ENCODE results near the gene KCTD10.

KCTD10 gene, protein sequence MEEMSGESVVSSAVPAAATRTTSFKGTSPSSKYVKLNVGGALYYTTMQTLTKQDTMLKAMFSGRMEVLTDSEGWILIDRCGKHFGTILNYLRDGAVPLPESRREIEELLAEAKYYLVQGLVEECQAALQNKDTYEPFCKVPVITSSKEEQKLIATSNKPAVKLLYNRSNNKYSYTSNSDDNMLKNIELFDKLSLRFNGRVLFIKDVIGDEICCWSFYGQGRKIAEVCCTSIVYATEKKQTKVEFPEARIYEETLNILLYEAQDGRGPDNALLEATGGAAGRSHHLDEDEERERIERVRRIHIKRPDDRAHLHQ

DNA sequence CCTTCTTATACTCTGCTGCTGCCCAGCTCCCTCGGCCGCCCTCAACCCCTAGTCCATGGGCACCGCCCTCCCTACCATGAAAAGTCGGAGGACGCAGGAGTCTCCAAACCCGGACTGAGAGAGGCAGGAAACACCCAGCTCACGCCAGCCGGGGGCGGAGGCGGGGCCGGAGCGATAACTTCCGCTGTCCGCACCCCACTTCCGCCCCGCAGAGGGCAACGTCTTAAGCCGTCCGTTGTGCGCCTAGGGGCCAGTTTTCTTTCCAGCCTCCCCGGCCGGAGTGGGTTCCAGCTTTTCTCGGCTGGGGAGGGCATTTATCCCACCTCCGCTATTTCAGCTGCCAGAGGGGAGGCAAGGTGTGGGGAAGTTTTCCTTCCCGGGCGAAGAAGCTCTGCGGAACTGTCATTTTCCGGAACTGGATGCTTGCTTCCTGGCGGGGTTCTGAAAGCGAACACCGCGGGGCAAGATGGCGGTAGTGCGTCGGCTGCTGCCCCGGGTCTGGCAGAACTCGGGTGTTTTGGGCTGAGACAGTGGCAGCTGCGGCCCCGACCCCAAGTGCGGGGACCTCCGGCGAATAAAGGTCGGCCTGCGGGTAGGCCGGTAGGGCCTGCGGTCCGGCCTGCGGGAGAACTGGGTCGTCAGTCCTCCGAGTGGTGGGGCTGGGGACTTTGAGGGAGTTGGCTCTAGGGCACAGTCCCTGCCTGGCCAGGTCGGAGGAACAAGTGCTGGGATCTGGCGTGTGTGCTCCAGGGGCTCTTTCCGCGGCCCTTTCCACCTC lies at the start of gene KCTD10, which contains the start of gene UBE3B:
Gene KCTD10, minus strand, starts transcription at position 116 of the 778 bp plus-strand sequence. Its CDS starts 38 bp downstream, at position 78.
Gene UBE3B, plus strand, starts transcription at position 450 of the 778 bp plus-strand sequence. CDS start 5,918 bp downstream, outside the sequence.
- Histone ChIP-seq H3K9me3 (ENCODE audit: insufficient read depth, low read length, severe bottlenecking) (no peaks in the 10 kb centered on the region), H3K27ac (ENCODE audit: low read length) (peak within 1 kb of the TSS; percentile 95), H4K20me1 (ENCODE audit: insufficient read depth, low read length) (peaks cover 12% of the 10 kb centered on the region; the same call in 1 of the 2 replicates), H3K79me2 (ENCODE audit: insufficient read depth, low read length) (peaks cover 80% of the 10 kb centered on the region), H3K4me3 (ENCODE audit: low read depth in 1 of 2, low read length in 2 of 2) (peak within 1 kb of the TSS; percentile 90 to 96), H2AFZ (ENCODE audit: low read depth, low read length) (peak within 1 kb of the TSS; percentile 97), H3K9ac (ENCODE audit: low read depth, low read length) (peak within 1 kb of the TSS; percentile 69), H3K4me2 (ENCODE audit: insufficient read depth, low read length) (peak within 1 kb of the TSS; percentile 99), H3K27me3 (ENCODE audit: insufficient read depth, low read length, poor library complexity) (no peaks in the 10 kb centered on the region), H3K36me3 (ENCODE audit: insufficient read depth, low read length) (peaks cover 8% of the 10 kb centered on the region), H3K4me1 (ENCODE audit: insufficient read depth, low read length) (peaks cover 44% of the 10 kb centered on the region)
- ATAC-seq (ENCODE audit: insufficient read depth, low read depth) (peak; percentile 95), DNase-seq (peak; percentile 85)
- no peak for TF ChIP-seq EZH2 (IDR thresholded peaks at IDR 0.05; ENCODE audit: borderline replicate concordance, low read depth, low read length, severe bottlenecking)
- TF ChIP-seq, protein P1, sequence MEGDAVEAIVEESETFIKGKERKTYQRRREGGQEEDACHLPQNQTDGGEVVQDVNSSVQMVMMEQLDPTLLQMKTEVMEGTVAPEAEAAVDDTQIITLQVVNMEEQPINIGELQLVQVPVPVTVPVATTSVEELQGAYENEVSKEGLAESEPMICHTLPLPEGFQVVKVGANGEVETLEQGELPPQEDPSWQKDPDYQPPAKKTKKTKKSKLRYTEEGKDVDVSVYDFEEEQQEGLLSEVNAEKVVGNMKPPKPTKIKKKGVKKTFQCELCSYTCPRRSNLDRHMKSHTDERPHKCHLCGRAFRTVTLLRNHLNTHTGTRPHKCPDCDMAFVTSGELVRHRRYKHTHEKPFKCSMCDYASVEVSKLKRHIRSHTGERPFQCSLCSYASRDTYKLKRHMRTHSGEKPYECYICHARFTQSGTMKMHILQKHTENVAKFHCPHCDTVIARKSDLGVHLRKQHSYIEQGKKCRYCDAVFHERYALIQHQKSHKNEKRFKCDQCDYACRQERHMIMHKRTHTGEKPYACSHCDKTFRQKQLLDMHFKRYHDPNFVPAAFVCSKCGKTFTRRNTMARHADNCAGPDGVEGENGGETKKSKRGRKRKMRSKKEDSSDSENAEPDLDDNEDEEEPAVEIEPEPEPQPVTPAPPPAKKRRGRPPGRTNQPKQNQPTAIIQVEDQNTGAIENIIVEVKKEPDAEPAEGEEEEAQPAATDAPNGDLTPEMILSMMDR (IDR thresholded peaks at IDR 0.05; ENCODE audit: borderline replicate concordance, extremely low read depth, low read length, poor library complexity, severe bottlenecking) = peak; percentile 1

DNA sequence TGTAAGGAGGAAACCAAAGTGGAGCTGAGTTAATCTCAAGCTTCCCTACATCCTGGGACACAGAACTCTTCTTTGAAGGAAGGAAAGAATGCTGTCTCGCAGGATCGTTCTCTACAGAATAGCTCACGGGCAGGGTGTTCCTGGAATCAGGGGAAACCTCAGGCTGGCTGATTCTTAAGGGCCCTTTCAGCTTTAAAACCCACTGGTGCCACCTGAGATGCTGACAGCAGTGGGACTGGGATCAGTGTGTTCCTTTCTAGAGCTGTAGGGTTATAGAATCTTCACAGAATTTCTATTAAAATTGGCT lies 48.1 kb upstream of the KCTD10 start:
- Histone ChIP-seq H3K36me3 (ENCODE audit: insufficient read depth, low read length) (peaks cover 72% of the 10 kb centered on the region), H3K9ac (ENCODE audit: low read depth, low read length) (no peak overlapping the region), H3K4me1 (ENCODE audit: insufficient read depth, low read length) (no peaks in the 10 kb centered on the region), H4K20me1 (ENCODE audit: insufficient read depth, low read length) (no peaks in the 10 kb centered on the region), H2AFZ (ENCODE audit: low read depth, low read length) (no peak overlapping the region), H3K27me3 (ENCODE audit: insufficient read depth, low read length, poor library complexity) (no peaks in the 10 kb centered on the region), H3K4me2 (ENCODE audit: insufficient read depth, low read length) (no peak overlapping the region), H3K79me2 (ENCODE audit: insufficient read depth, low read length) (no peaks in the 10 kb centered on the region), H3K4me3 (ENCODE audit: low read depth in 1 of 2, low read length in 2 of 2) (no peak overlapping the region), H3K9me3 (ENCODE audit: insufficient read depth, low read length, severe bottlenecking) (no peaks in the 10 kb centered on the region), H3K27ac (ENCODE audit: low read length) (no peak overlapping the region)
- TF ChIP-seq, protein P1 (IDR thresholded peaks at IDR 0.05; ENCODE audit: borderline replicate concordance, extremely low read depth, low read length, poor library complexity, severe bottlenecking) = no peak
- TF ChIP-seq EZH2 (IDR thresholded peaks at IDR 0.05; ENCODE audit: borderline replicate concordance, low read depth, low read length, severe bottlenecking) = no peak
- DNase-seq (no peak), ATAC-seq (ENCODE audit: insufficient read depth, low read depth) (no peak)

DNA sequence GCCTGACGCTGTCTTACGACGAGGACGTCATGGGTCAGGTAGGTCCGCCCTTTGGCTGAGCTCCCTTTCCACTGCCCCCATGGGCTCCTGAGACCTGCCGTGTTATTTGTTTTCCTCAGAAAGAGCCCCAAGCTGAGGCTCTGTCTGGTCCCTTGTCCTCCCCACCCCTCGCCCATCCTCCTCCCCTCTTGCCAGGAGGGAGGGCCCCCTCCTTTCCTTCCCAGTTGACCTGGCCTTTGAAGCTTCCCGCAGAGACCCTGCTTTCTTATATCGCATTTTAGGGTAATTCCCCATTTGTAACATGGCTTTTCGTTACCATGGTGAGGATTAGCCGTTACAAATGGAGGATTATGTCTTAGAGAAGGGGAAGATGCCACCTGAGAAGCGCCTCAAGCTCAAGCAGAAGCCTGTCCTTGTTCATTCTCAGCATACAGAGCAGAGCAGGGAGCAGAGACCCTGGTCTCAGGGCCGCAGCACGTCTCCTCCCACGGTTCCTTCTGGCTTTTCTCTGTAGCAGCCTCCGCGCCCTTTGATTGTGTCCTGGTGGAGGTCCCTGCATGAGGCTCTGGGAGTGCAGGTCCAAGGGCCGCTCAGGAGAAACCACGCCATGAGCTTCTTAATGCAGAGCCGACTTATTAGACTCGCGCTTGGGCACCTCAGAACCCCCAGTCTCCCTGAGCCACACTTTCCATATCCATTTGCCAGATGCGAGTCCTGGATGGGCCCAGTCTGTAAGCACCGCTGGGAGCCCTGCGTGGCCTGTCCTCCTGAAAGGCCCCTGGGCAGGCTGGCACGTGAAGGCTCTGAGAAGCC lies 47.6 kb upstream of the KCTD10 start:
- no peaks in the 10 kb centered on the region for H3K4me1 ChIP-seq (ENCODE audit: insufficient read depth, low read length)

More for the DNA sequence above, 47.6 kb upstream of the KCTD10 start:
- DNase-seq = no peak
- TF ChIP-seq, protein P1 (IDR thresholded peaks at IDR 0.05; ENCODE audit: borderline replicate concordance, extremely low read depth, low read length, poor library complexity, severe bottlenecking) = no peak
- TF ChIP-seq EZH2 (IDR thresholded peaks at IDR 0.05; ENCODE audit: borderline replicate concordance, low read depth, low read length, severe bottlenecking) = no peak
- Histone ChIP-seq H3K27ac (ENCODE audit: low read length) (no peak overlapping the region), H3K9me3 (ENCODE audit: insufficient read depth, low read length, severe bottlenecking) (no peaks in the 10 kb centered on the region), H3K79me2 (ENCODE audit: insufficient read depth, low read length) (no peaks in the 10 kb centered on the region), H3K36me3 (ENCODE audit: insufficient read depth, low read length) (peaks cover 72% of the 10 kb centered on the region), H2AFZ (ENCODE audit: low read depth, low read length) (no peak overlapping the region), H3K4me3 (ENCODE audit: low read depth in 1 of 2, low read length in 2 of 2) (no peak overlapping the region), H3K27me3 (ENCODE audit: insufficient read depth, low read length, poor library complexity) (no peaks in the 10 kb centered on the region), H3K4me2 (ENCODE audit: insufficient read depth, low read length) (no peak overlapping the region), H4K20me1 (ENCODE audit: insufficient read depth, low read length) (no peaks in the 10 kb centered on the region), H3K9ac (ENCODE audit: low read depth, low read length) (no peak overlapping the region)
- ATAC-seq (ENCODE audit: insufficient read depth, low read depth) = no peak

Data from DND-41 (cell line).